Coronary artery (tissue), 2 donors: ENCODE results near the gene PPP2R5B.

ENCODE experiments used
- DNase-seq: peaks from one replicate; pipeline ENCODE4 v3.0.0-alpha.2; 2017; ENCODE audit warnings: low spot score
- H3K27ac ChIP-seq, 2 donors: fragments of 200-600 bp; sonication (generic); one replicate each; pipeline ENCODE4 v1.5.1; 2016 to 2019
- H3K4me3 ChIP-seq: fragments of 200-600 bp; sonication (generic); 2 replicates; pipeline ENCODE4 v1.5.1; 2016; ENCODE audit warnings: mild to moderate bottlenecking, moderate library complexity
- CTCF ChIP-seq: fragments of 200-600 bp; sonication (generic); IDR thresholded peaks from one replicate; pipeline ENCODE4 v1.5.1; 2019; ENCODE audit warnings: antibody characterized with exemption

PPP2R5B gene

GRCh38 chr11:64923944-64924909 lies at the start of gene PPP2R5B:
Gene PPP2R5B, plus strand, starts transcription at chr11:64924689. Its CDS starts 1,046 bp downstream, at chr11:64925735.
- no peak for TF ChIP-seq CTCF
- H3K4me3 ChIP-seq: peak within 1 kb of the TSS; percentile 98
- DNase-seq: peak; percentile 97
- peak within 1 kb of the TSS; percentile 94 to 97 for H3K27ac ChIP-seq

GRCh38 chr11:64875369-64876228 lies 48.9 kb upstream of the PPP2R5B start:
- no peak for DNase-seq
- Histone ChIP-seq H3K27ac (peak overlapping the region; percentile 94 to 98), H3K4me3 (peak overlapping the region; percentile 95)
- no peak for TF ChIP-seq CTCF

GRCh38 chr11:64876229-64876750 lies 48.2 kb upstream of the PPP2R5B start:
- TF ChIP-seq CTCF: no peak

GRCh38 chr11:64876835-64877341 lies 47.6 kb upstream of the PPP2R5B start:
- peak overlapping the region; percentile 95 for H3K4me3 ChIP-seq
- H3K27ac ChIP-seq: peak overlapping the region; percentile 94 to 98
- TF ChIP-seq CTCF: no peak
- no peak for DNase-seq

More at GRCh38 chr11:64876229-64876750, 48.2 kb upstream of the PPP2R5B start:
- Histone ChIP-seq H3K4me3 (peak overlapping the region; percentile 95), H3K27ac (peak overlapping the region; percentile 94 to 98)
- no peak for DNase-seq

GRCh38 chr11:64877390-64878222 lies 46.9 kb upstream of the PPP2R5B start:
- H3K27ac ChIP-seq: peak overlapping the region; percentile 94 to 98
- H3K4me3 ChIP-seq: peak overlapping the region; percentile 95
- no peak for DNase-seq
- TF ChIP-seq CTCF: no peak

GRCh38 chr11:64878223-64878493 lies 46.3 kb upstream of the PPP2R5B start:
- no peak for DNase-seq

More at GRCh38 chr11:64878223-64878493, 46.3 kb upstream of the PPP2R5B start:
- Histone ChIP-seq H3K4me3 (peak overlapping the region; percentile 95), H3K27ac (peak overlapping the region; percentile 94 to 98)
- no peak for TF ChIP-seq CTCF
